Transverse colon (tissue), 3 donors: ENCODE measurements around the gene SUSD2.

ENCODE experiments used
- CTCF ChIP-seq, 5 experiments: fragments of 200-600 bp in 3 of 5; fragments of 450-650 bp in 2 of 5; sonication (generic) in 3 of 5; IDR thresholded peaks; 1 replicate in 2 of 5; 2 replicates in 3 of 5; pipeline ENCODE4 v1.5.1; 2016 to 2017; ENCODE audit warnings: antibody characterized with exemption in 5 of 5, inconsistent platforms in 3 of 5, mild to moderate bottlenecking in 2 of 5, moderate library complexity in 1 of 5
- EP300 ChIP-seq: sonication (generic); formaldehyde crosslinking; IDR thresholded peaks from one replicate; pipeline ENCODE4 v1.6.1; 2017; ENCODE audit warnings: antibody characterized with exemption, low read depth
- POLR2A ChIP-seq: fragments of 450-650 bp; IDR thresholded peaks from one replicate; pipeline ENCODE4 v1.6.1; 2016; ENCODE audit warnings: antibody characterized with exemption, mild to moderate bottlenecking, moderate library complexity

- TF ChIP-seq CTCF (IDR thresholded peaks at IDR 0.05) (no peak), POLR2A (no peak), EP300 (no peak)
Measured at GRCh38 chr22:24153959-24154358, 27.3 kb upstream of the SUSD2 start.
